Fibroblast of skin of left biceps (primary cell): ENCODE measurements around the gene LRRC37A.
"Not testable (repeated sequence)": the region's sequence is repeated elsewhere in the genome, so short reads cannot be mapped to it uniquely, and the experiment has no call there.

Experiments used
- DNase-seq, 2 experiments: peaks; one replicate each; pipeline ENCODE4 v3.0.0-alpha.2; 2013; ENCODE audit warnings: low read depth in 2 of 2

Gene LRRC37A

GRCh38 chr17:46287587-46287986 lies 7.3 kb upstream of the LRRC37A start:
- not testable (repeated sequence) for DNase-seq

- DNase-seq = not testable (repeated sequence)
These were observed 3.9 kb upstream of the LRRC37A start for GRCh38 chr17:46290906-46291546.

- not testable (repeated sequence) for DNase-seq
These were observed 3.3 kb upstream of the LRRC37A start for GRCh38 chr17:46291618-46292017.

GRCh38 chr17:46341220-46341619 lies 46.3 kb downstream of the LRRC37A start:
- not testable (repeated sequence) for DNase-seq

- not testable (repeated sequence) for DNase-seq
These were observed 47.2 kb downstream of the LRRC37A start for GRCh38 chr17:46342131-46342530.

GRCh38 chr17:46348345-46348744 lies 53.4 kb downstream of the LRRC37A start:
- DNase-seq = not testable (repeated sequence)

GRCh38 chr17:46349060-46349459 lies 54.1 kb downstream of the LRRC37A start:
- DNase-seq = not testable (repeated sequence)

GRCh38 chr17:46353856-46354255 lies 58.9 kb downstream of the LRRC37A start:
- DNase-seq = not testable (repeated sequence)

GRCh38 chr17:46361145-46361735 lies 66.3 kb downstream of the LRRC37A start:
- not testable (repeated sequence) for DNase-seq

- DNase-seq = not testable (repeated sequence)
These were observed 66.8 kb downstream of the LRRC37A start, which contains the start of gene ARL17B for GRCh38 chr17:46361755-46362154. TSS of gene ARL17B (minus strand) at chr17:46361766. CDS start at chr17:46358397, 3,369 bp downstream.

GRCh38 chr17:46367520-46367919 lies 72.6 kb downstream of the LRRC37A start:
- not testable (repeated sequence) for DNase-seq

- not testable (repeated sequence) for DNase-seq
These were observed 77.6 kb downstream of the LRRC37A start for GRCh38 chr17:46372236-46373229.

- DNase-seq = not testable (repeated sequence)
These were observed 78.5 kb downstream of the LRRC37A start for GRCh38 chr17:46373418-46373817.

- not testable (repeated sequence) for DNase-seq
These were observed 88.2 kb downstream of the LRRC37A start for GRCh38 chr17:46383118-46383517.

- not testable (repeated sequence) for DNase-seq
These were observed 90.6 kb downstream of the LRRC37A start for GRCh38 chr17:46385491-46385890.
